Measurements from ENCODE around the gene HOXA7. TPM values are rescaled to one million over a fixed set of nuclear protein-coding genes. Genes with fewer than 3 reads are reported as not detected.

Gene HOXA7
- total RNA-seq, 1 experiment from 2014 or later: 2.9 TPM

- H3K9me3 ChIP-seq (replicated peaks): no peaks in the 10 kb centered on the region
- peaks cover 12% of the 10 kb centered on the region for H3K36me3 ChIP-seq
- DNase-seq (ENCODE audit: low read depth in 1 of 2, low spot score in 2 of 2): peak in 1 of 2 experiments; percentile 25
- H3K4me1 ChIP-seq (replicated peaks): peaks cover 53% of the 10 kb centered on the region
- H3K27ac ChIP-seq: no peak overlapping the region
- peak overlapping the region; percentile 48 for H3K4me3 ChIP-seq
- H3K27me3 ChIP-seq (replicated peaks): no peaks in the 10 kb centered on the region
Measured at GRCh38 chr7:27143950-27144780, 12.3 kb downstream of the HOXA7 start.

DNA sequence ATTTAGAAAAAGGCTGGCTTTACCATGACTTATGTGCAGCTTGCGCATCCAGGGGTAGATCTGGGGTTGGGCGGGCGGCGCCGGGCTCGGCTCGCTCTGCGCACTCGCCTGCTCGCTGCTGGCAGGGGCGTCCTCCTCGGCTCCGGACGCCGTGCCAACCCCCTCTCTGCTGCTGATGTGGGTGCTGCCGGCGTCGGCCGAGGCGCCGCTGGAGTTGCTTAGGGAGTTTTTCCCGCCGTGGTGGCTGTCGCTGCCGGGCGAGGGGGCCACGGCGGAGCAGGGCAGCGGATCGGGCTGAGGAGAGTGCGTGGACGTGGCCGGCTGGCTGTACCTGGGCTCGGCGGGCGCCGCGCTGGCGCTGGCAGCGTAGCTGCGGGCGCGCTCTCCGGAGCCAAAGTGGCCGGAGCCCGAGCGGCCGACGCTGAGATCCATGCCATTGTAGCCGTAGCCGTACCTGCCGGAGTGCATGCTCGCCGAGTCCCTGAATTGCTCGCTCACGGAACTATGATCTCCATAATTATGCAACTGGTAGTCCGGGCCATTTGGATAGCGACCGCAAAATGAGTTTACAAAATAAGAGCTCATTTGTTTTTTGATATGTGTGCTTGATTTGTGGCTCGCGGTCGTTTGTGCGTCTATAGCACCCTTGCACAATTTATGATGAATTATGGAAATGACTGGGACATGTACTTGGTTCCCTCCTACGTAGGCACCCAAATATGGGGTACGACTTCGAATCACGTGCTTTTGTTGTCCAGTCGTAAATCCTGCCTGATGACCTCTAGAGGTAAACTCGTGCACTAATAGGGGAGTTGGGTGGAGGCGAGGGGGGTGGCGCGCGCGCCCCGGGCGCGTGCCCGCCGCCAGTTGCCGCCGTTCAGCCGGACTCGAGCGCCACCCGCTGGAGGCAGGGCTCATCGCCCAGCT is 13.2 kb downstream of the HOXA7 start, which contains the start of gene HOXA5:
TSS of gene HOXA5 (minus strand) at position 659 of the 927 bp plus-strand sequence. CDS start at position 585, 74 bp downstream.
- H3K4me3 ChIP-seq: peak within 1 kb of the TSS; percentile 48

DNA sequence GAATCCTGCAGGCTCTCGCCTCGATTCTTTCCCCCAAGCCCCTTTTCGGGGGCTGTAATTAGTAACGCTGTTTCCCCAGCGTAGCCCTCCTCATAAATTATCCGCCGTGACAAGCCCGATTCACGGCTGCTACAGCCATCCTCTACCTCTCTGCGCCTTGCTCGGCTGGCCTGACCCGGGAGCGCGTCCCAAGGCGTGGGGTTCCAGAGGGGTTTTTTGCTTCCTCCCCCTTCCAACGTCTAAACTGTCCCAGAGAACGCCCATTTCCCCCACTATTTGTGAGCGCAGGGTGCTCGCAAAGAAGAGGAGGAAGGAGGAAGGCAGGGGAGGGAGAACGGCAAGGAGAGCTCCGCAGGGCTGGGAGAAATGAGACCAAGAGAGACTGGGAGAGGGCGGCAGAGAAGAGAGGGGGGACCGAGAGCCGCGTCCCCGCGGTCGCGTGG is 13.9 kb downstream of the HOXA7 start:
- Histone ChIP-seq H3K27ac (peak overlapping the region; percentile 4; the same call in 1 of the 2 replicates), H3K9me3 (replicated peaks) (no peaks in the 10 kb centered on the region), H3K36me3 (peaks cover 12% of the 10 kb centered on the region), H3K4me3 (peak overlapping the region; percentile 48), H3K27me3 (replicated peaks) (no peaks in the 10 kb centered on the region), H3K4me1 (replicated peaks) (peaks cover 40% of the 10 kb centered on the region)
- peak in 1 of 2 experiments; percentile 50 for DNase-seq (ENCODE audit: low read depth in 1 of 2, low spot score in 2 of 2)

More for the DNA sequence above, 13.2 kb downstream of the HOXA7 start, which contains the start of gene HOXA5:
- Histone ChIP-seq H3K36me3 (peaks cover 12% of the 10 kb centered on the region), H3K4me1 (replicated peaks) (peaks cover 44% of the 10 kb centered on the region), H3K9me3 (replicated peaks) (no peaks in the 10 kb centered on the region), H3K27me3 (replicated peaks) (no peaks in the 10 kb centered on the region), H3K27ac (peak within 1 kb of the TSS; percentile 4; the same call in 1 of the 2 replicates)
- peak; percentile 76 to 77 for DNase-seq (ENCODE audit: low read depth in 1 of 2, low spot score in 2 of 2)

- peak in 1 of 2 experiments; percentile 50 for DNase-seq (ENCODE audit: low read depth in 1 of 2, low spot score in 2 of 2)
- Histone ChIP-seq H3K9me3 (replicated peaks) (no peaks in the 10 kb centered on the region), H3K27me3 (replicated peaks) (no peaks in the 10 kb centered on the region), H3K27ac (peak overlapping the region; percentile 4; the same call in 1 of the 2 replicates), H3K4me3 (peak overlapping the region; percentile 48), H3K4me1 (replicated peaks) (peaks cover 34% of the 10 kb centered on the region), H3K36me3 (peaks cover 12% of the 10 kb centered on the region)
Measured at GRCh38 chr7:27141923-27142579, 14.4 kb downstream of the HOXA7 start.

DNA sequence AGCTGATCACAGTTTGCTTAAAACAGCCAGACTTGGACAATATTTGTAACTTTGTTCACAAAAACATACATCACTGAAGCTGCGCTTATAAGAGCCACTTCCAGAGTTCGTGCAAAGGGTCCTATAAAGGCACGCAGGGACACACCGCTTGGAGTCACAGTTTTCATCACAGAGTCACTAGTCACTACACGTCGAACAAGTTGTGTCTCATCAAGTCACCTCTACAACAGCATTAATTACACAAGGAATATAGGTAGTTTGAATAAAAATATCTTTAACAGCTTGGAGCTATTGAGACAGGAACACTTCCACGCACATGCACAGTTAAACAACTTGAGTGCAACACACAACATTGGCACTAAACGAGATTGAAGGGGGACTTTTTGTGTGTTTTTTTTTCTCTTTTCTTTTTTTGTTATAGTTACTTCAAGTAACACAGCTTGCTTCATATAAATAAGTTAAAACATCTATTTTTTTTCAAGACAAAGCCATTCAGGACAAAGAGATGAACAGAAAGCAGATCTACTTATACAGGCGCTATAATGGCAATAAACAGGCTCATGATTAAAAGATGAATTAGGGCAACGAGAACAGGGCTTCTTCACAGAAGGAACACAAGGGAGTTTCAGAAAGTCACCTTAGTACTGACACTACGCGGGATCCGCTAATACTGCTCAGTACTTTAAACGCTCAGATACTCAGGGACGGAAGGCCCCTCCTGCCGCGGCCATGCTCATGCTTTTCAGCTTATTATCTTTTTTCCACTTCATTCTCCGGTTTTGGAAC is 15.1 kb downstream of the HOXA7 start:
- H3K27me3 ChIP-seq (replicated peaks): no peaks in the 10 kb centered on the region
- H3K27ac ChIP-seq: no peak overlapping the region
- peaks cover 12% of the 10 kb centered on the region for H3K36me3 ChIP-seq
- no peak for DNase-seq (ENCODE audit: low read depth in 1 of 2, low spot score in 2 of 2)
- no peak overlapping the region for H3K4me3 ChIP-seq
- H3K4me1 ChIP-seq (replicated peaks): peaks cover 33% of the 10 kb centered on the region
- no peaks in the 10 kb centered on the region for H3K9me3 ChIP-seq (replicated peaks)

DNA sequence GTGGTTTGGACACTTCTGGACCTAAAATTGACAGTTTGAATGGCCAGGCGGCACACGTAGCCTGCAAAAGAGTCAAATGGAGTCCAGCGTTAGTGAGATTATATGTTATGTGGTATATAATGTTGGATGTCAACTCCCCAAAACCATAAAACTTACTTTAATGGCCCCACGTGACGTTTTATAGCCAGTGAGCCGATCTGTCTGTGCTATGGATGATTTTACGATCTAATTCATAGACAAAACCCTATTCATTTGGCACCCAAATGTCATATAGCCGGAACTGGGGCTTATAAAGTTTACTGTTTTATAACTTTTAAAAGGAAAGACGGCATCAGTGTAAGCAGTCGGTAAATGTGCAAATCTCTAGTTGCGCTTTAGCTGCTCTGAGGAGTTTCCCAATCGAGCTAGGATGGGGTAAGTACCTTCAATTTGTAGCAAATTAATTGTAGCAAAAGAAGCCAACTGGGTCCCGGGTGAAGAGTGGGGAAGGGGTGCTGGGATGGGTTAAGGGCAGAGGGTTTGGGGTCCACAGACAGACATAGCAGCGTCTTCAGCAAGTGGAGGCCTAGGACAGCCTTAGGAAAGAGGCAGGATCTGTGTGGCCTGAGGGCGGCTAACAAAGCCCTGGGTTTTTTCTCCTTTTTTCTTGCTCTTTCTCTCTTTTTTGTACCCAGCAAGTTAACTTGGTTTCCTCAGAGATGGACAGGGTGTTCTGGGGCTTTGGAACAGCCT is 16.2 kb downstream of the HOXA7 start:
- Histone ChIP-seq H3K27me3 (replicated peaks) (no peaks in the 10 kb centered on the region), H3K4me1 (replicated peaks) (peaks cover 43% of the 10 kb centered on the region), H3K27ac (no peak overlapping the region), H3K36me3 (peaks cover 12% of the 10 kb centered on the region), H3K4me3 (no peak overlapping the region), H3K9me3 (replicated peaks) (no peaks in the 10 kb centered on the region)
- peak in 1 of 2 experiments; percentile 28 for DNase-seq (ENCODE audit: low read depth in 1 of 2, low spot score in 2 of 2)

DNA sequence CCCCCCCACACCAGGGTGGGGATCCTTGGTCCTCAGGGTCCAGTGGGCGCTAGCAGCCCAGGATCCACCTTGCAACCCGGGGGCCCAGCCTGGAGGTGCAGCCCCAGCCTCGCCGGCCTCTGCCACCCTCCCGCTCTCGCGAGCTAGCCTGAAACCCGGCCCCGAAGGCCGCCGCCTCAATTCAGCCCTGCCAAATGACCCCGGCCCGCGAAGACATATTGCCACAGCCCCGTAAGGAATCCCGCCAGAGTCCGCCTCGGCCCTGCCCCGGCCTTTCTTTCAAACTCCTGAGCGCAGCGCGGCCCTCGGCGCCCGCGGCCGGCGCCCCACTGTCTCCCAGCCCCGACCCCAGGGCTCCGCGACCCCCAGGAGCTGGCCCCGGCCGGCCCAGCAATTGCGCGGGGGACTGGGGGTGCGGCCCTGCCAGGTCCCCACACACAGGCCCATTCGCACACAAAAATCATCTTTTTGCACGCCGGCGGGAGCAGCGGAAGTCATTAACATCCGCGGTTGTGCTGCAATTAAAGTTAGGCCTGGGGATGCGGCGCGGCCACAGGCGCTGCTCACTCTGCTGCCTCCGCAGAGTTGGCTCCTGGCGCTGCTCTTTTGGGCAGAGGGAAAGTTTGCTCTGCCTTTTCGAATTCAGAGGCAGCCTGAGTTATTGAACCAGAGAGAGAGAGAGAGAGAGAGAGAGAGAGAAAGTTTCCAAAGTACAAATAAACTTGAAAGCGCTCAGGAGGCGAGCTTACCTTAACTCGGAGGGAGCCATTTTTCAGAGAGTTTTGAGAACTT is 16.9 kb downstream of the HOXA7 start:
- Histone ChIP-seq H3K27me3 (replicated peaks) (no peaks in the 10 kb centered on the region), H3K27ac (peak overlapping the region; percentile 5; the same call in 1 of the 2 replicates), H3K36me3 (peaks cover 12% of the 10 kb centered on the region), H3K4me1 (replicated peaks) (peaks cover 51% of the 10 kb centered on the region), H3K9me3 (replicated peaks) (no peaks in the 10 kb centered on the region), H3K4me3 (no peak overlapping the region)
- DNase-seq (ENCODE audit: low read depth in 1 of 2, low spot score in 2 of 2): peak in 1 of 2 experiments; percentile 45

DNA sequence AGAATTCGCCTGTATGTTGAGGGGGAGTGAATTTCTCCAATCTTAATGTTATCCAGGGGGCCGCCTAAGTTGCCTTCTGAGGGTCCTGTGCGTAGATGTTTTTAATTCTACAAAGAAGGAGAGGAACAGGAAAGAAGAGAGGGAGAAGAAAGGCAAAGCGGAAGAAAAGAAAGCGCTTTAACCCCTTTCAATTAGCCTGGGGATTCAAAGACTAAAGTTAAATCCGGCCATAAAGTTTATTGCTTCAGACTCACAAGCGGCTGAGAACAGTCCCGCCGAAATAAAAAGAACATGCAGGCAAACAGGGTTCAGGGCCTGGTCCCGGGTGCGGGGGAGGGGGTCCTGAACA is 17.5 kb downstream of the HOXA7 start:
- Histone ChIP-seq H3K27ac (peak overlapping the region; percentile 5; the same call in 1 of the 2 replicates), H3K36me3 (peaks cover 9% of the 10 kb centered on the region), H3K4me3 (no peak overlapping the region), H3K4me1 (replicated peaks) (peaks cover 52% of the 10 kb centered on the region), H3K9me3 (replicated peaks) (no peaks in the 10 kb centered on the region), H3K27me3 (replicated peaks) (no peaks in the 10 kb centered on the region)
- DNase-seq (ENCODE audit: low read depth in 1 of 2, low spot score in 2 of 2): no peak

DNA sequence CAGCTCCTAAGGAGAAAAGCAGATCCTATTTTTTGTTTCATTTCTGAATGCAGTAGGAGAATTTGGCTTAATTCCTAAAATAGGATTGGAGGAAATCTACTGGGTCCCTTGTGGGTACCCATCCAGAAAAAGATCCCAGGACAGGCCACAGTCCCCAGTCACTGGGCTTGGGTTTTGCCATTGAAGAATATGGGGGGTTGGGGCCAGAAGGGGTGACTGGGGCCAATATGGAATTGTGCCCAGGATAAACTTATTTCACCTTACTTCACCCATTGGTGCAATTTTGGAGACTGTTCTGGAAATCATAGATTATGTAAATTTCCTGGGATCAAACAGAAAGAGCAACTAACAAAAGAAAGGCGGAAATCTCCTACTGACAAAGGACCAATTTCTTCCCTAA is 18.0 kb downstream of the HOXA7 start:
- peaks cover 53% of the 10 kb centered on the region for H3K4me1 ChIP-seq (replicated peaks)
- no peaks in the 10 kb centered on the region for H3K27me3 ChIP-seq (replicated peaks)
- H3K4me3 ChIP-seq: no peak overlapping the region
- H3K9me3 ChIP-seq (replicated peaks): no peaks in the 10 kb centered on the region
- DNase-seq (ENCODE audit: low read depth in 1 of 2, low spot score in 2 of 2): peak in 1 of 2 experiments; percentile 16
- H3K36me3 ChIP-seq: peaks cover 8% of the 10 kb centered on the region
- no peak overlapping the region for H3K27ac ChIP-seq

DNA sequence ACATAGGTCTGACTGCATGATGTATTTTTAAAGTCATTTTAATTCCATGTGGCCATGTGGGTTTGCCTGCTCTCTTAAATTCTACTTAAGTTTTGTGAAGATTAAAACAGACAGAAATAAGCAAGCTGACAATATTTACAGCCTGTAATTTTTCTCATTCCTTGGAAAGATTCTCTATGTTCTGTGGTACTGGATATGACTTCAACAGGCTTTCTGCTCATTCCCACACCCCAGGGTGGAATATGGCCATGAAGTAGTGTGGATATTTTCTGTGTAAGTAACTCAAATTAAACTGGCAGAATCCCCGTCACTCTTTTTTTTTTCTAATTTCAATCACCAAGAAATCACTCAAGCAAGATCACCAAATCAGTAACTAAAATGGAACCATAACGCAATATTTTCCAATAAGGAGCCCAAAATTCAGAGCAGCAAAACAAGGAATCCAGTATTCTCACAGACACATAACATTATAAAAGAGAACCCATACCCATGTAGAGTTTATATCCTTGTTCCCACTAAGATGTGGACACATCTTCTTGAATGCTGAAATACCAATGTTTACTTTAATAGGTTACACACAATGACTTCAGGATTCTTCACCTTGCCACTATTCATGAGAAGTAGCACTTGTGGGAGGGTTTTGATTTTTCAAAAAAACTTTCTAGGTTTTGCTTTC is 18.7 kb downstream of the HOXA7 start:
- no peaks in the 10 kb centered on the region for H3K27me3 ChIP-seq (replicated peaks)
- H3K4me3 ChIP-seq: no peak overlapping the region
- H3K9me3 ChIP-seq (replicated peaks): no peaks in the 10 kb centered on the region
- no peak for DNase-seq (ENCODE audit: low read depth in 1 of 2, low spot score in 2 of 2)
- H3K4me1 ChIP-seq (replicated peaks): peaks cover 53% of the 10 kb centered on the region
- H3K36me3 ChIP-seq: 0 out of 2 replicates have a peak, but pooled peaks cover 3% of the 10 kb centered on the region
- H3K27ac ChIP-seq: no peak overlapping the region

GRCh38 chr7:27134392-27134791 is 22.1 kb downstream of the HOXA7 start:
- peak in 1 of 2 experiments; percentile 41 for DNase-seq (ENCODE audit: low read depth in 1 of 2, low spot score in 2 of 2)
- no peaks in the 10 kb centered on the region for H3K27me3 ChIP-seq (replicated peaks)
- H3K27ac ChIP-seq: 0 out of 2 replicates have a peak overlapping the region, but pooled peaks have one; percentile 12
- no peak overlapping the region for H3K4me3 ChIP-seq
- 0 out of 2 replicates have a peak, but pooled peaks cover 3% of the 10 kb centered on the region for H3K36me3 ChIP-seq
- H3K9me3 ChIP-seq (replicated peaks): no peaks in the 10 kb centered on the region
- H3K4me1 ChIP-seq (replicated peaks): peaks cover 60% of the 10 kb centered on the region

Measured in SJSA1 (cell line).